Lower lobe of right lung (tissue), 2 donors: ENCODE measurements around the gene KLF13. TPM values are rescaled to one million over a fixed set of nuclear protein-coding genes. Genes with fewer than 3 reads are reported as not detected.

Experiments used
- ATAC-seq, 2 donors: fragments of 200-7000 bp; cut with Tn5 transposase; one replicate each; pipeline ENCODE4 v1.9.1; 2020 to 2022; ENCODE audit warnings: mild to moderate bottlenecking in 2 of 2, moderate library complexity in 2 of 2
- DNase-seq: peaks from one replicate; pipeline ENCODE4 v3.0.0-alpha.2; 2020
- H3K27ac ChIP-seq: fragments of 200-600 bp; one replicate; pipeline ENCODE4 v1.8.0; 2022
- H3K27me3 ChIP-seq: fragments of 200-600 bp; one replicate; pipeline ENCODE4 v1.8.0; 2022; ENCODE audit warnings: low read depth
- H3K36me3 ChIP-seq: fragments of 200-600 bp; one replicate; pipeline ENCODE4 v1.8.0; 2022; ENCODE audit warnings: mild to moderate bottlenecking
- H3K4me1 ChIP-seq: fragments of 200-600 bp; one replicate; pipeline ENCODE4 v1.8.0; 2022
- H3K4me3 ChIP-seq: fragments of 200-600 bp; one replicate; pipeline ENCODE4 v1.8.0; 2022; ENCODE audit warnings: mild to moderate bottlenecking
- H3K9me3 ChIP-seq: fragments of 200-600 bp; one replicate; pipeline ENCODE4 v1.8.0; 2022
- CTCF ChIP-seq: fragments of 200-600 bp; IDR thresholded peaks from one replicate; pipeline ENCODE4 v1.8.0; 2022; ENCODE audit warnings: antibody characterized with exemption, mild to moderate bottlenecking
- intact Hi-C: fragments of 100-400 bp; cut with DNase I; formaldehyde crosslinking; loops from one replicate; pipeline ENCODE4 v1.11.0; 2022
- total RNA-seq: library from RNA; stranded (reverse); fragmentation: NEBNext Ultra II Directional; extraction: Animal tissue kit (Norgen Biotek cat#: 25700); gene quantifications from one replicate; pipeline ENCODE4 v1.2.1, GENCODE V29; 2021
- donor health status: DM: no; HTN: yes; CAD: no; lungs with severe emphysema.

The KLF13 gene
- total RNA-seq, 1 donor from 2014 or later: 178 TPM

GRCh38 chr15:31330111-31330785 lies 3.6 kb downstream of the KLF13 start:
- H3K27ac ChIP-seq: peak overlapping the region; percentile 100
- H3K27me3 ChIP-seq: no peaks in the 10 kb centered on the region
- intact Hi-C loops: no loop called here
- H3K36me3 ChIP-seq: peaks cover 9% of the 10 kb centered on the region
- H3K9me3 ChIP-seq: no peaks in the 10 kb centered on the region
- DNase-seq (no peak), ATAC-seq (no peak)
- TF ChIP-seq CTCF: no peak
- peaks cover 62% of the 10 kb centered on the region for H3K4me1 ChIP-seq
- H3K4me3 ChIP-seq: peak overlapping the region; percentile 93

- peaks cover 66% of the 10 kb centered on the region for H3K4me1 ChIP-seq
- no peaks in the 10 kb centered on the region for H3K9me3 ChIP-seq
- H3K4me3 ChIP-seq: peak overlapping the region; percentile 93
- H3K27me3 ChIP-seq: no peaks in the 10 kb centered on the region
- intact Hi-C loops: no loop called here
- TF ChIP-seq CTCF: no peak
- no peak for ATAC-seq
- DNase-seq: peak; percentile 73
- H3K27ac ChIP-seq: peak overlapping the region; percentile 100
- peaks cover 9% of the 10 kb centered on the region for H3K36me3 ChIP-seq
Observed at GRCh38 chr15:31330836-31331235, 4.2 kb downstream of the KLF13 start.

- H3K27ac ChIP-seq: peak overlapping the region; percentile 100
- H3K4me3 ChIP-seq: peak overlapping the region; percentile 93
- no peaks in the 10 kb centered on the region for H3K9me3 ChIP-seq
- H3K27me3 ChIP-seq: no peaks in the 10 kb centered on the region
- H3K4me1 ChIP-seq: peaks cover 72% of the 10 kb centered on the region
- DNase-seq (no peak), ATAC-seq (no peak)
- intact Hi-C loops: no loop called here
- TF ChIP-seq CTCF: no peak
- H3K36me3 ChIP-seq: peaks cover 9% of the 10 kb centered on the region
Observed at GRCh38 chr15:31331389-31331788, 4.8 kb downstream of the KLF13 start.

- Histone ChIP-seq H3K4me1 (peaks cover 79% of the 10 kb centered on the region), H3K4me3 (peak overlapping the region; percentile 4), H3K36me3 (peaks cover 9% of the 10 kb centered on the region), H3K9me3 (no peaks in the 10 kb centered on the region), H3K27ac (peak overlapping the region; percentile 100), H3K27me3 (no peaks in the 10 kb centered on the region)
- intact Hi-C loops: no loop called here
- ATAC-seq (no peak), DNase-seq (no peak)
- TF ChIP-seq CTCF: no peak
Observed at GRCh38 chr15:31332020-31332680, 5.5 kb downstream of the KLF13 start.

- no peaks in the 10 kb centered on the region for H3K27me3 ChIP-seq
- H3K4me1 ChIP-seq: peaks cover 85% of the 10 kb centered on the region
- intact Hi-C loops: no loop called here
- no peak for DNase-seq
- TF ChIP-seq CTCF: no peak
- H3K36me3 ChIP-seq: peaks cover 9% of the 10 kb centered on the region
- no peaks in the 10 kb centered on the region for H3K9me3 ChIP-seq
- peak overlapping the region; percentile 100 for H3K27ac ChIP-seq
- H3K4me3 ChIP-seq: no peak overlapping the region
- ATAC-seq: peak in 1 of 2 donors; percentile 21
Observed at GRCh38 chr15:31332681-31333071, 6.0 kb downstream of the KLF13 start.
